Fibroblast of lung (primary cell): ENCODE data around the gene POLR2F. TPM values are rescaled to one million over a fixed set of nuclear protein-coding genes. Genes with fewer than 3 reads are reported as not detected.

Source experiments
- DNase-seq, 2 donors: peaks; one replicate each; pipeline versions ENCODE4 v3.0.0 to v3.0.0-alpha.2; 2010; ENCODE audit warnings: low read depth in 2 of 2
- H2AFZ ChIP-seq: 2 replicates; pipeline ENCODE4 v1.5.1; 2012; ENCODE audit warnings: low read length, control low read depth, inconsistent platforms
- H3K27ac ChIP-seq: 2 replicates; pipeline ENCODE4 v1.5.1; 2011; ENCODE audit warnings: low read length, control low read depth; ENCODE audit not compliant: insufficient read depth
- H3K27me3 ChIP-seq: 2 replicates; pipeline ENCODE4 v1.5.1; 2011; ENCODE audit warnings: mild to moderate bottlenecking, low read length; ENCODE audit not compliant: control insufficient read depth, insufficient read depth
- H3K36me3 ChIP-seq: 2 replicates; pipeline ENCODE4 v1.5.1; 2011; ENCODE audit warnings: low read length; ENCODE audit not compliant: control insufficient read depth, insufficient read depth
- H3K4me1 ChIP-seq: 2 replicates; pipeline ENCODE4 v1.5.1; 2011; ENCODE audit warnings: low read length; ENCODE audit not compliant: control insufficient read depth, insufficient read depth; ENCODE audit errors: extremely low read depth
- H3K4me2 ChIP-seq: 2 replicates; pipeline ENCODE4 v1.5.1; 2011; ENCODE audit warnings: low read length, control low read depth; ENCODE audit not compliant: insufficient read depth; ENCODE audit errors: extremely low read depth
- H3K4me3 ChIP-seq, 4 experiments: fragments of 200-600 bp in 1 of 4; sonication (generic) in 1 of 4; replicated peaks in 1 of 4; 2 replicates each; pipeline ENCODE4 v1.5.1; 2011 to 2016; ENCODE audit warnings: low read length in 4 of 4, low read depth in 3 of 4, mild to moderate bottlenecking in 3 of 4, control low read depth in 2 of 4, inconsistent platforms in 1 of 4, mixed read lengths in 1 of 4; ENCODE audit not compliant: insufficient read depth in 1 of 4; ENCODE audit errors: control extremely low read depth in 1 of 4
- H3K79me2 ChIP-seq: 2 replicates; pipeline ENCODE4 v1.5.1; 2012; ENCODE audit warnings: mild to moderate bottlenecking, low read length, inconsistent platforms; ENCODE audit not compliant: control insufficient read depth, insufficient read depth
- H3K9ac ChIP-seq: 2 replicates; pipeline ENCODE4 v1.5.1; 2011; ENCODE audit warnings: mild to moderate bottlenecking, low read length, control low read depth; ENCODE audit not compliant: insufficient read depth
- H3K9me3 ChIP-seq: 2 replicates; pipeline ENCODE4 v1.5.1; 2012; ENCODE audit warnings: low read depth, low read length; ENCODE audit not compliant: control insufficient read depth, insufficient read depth
- H4K20me1 ChIP-seq: 2 replicates; pipeline ENCODE4 v1.5.1; 2011; ENCODE audit warnings: low read length; ENCODE audit not compliant: control insufficient read depth, insufficient read depth; ENCODE audit errors: extremely low read depth
- EZH2 ChIP-seq: IDR thresholded peaks from 2 replicates; pipeline ENCODE4 v1.5.1; 2012; ENCODE audit warnings: low read length, control low read depth, mild to moderate bottlenecking; ENCODE audit errors: missing control alignments
- polyA plus RNA-seq, 2 donors: library from polyadenylated mRNA; depleted of rRNA in 1 of 2; stranded (reverse) in 1 of 2; unstranded in 1 of 2; fragments of >200 nt; gene quantifications; 2 replicates each; pipeline ENCODE4 v1.2.1, GENCODE V29; 2011 to 2012; ENCODE audit warnings: missing spikeins in 1 of 2
- total RNA-seq: library from RNA; depleted of rRNA; stranded (reverse); fragments of >200 nt; gene quantifications from 2 replicates; pipeline ENCODE4 v1.2.1, GENCODE V29; 2014
- TF ChIP-seq, protein P1 (sequence below), 2 donors: IDR thresholded peaks in 1 of 2; conservative IDR thresholded peaks in 1 of 2; 1 replicate in 1 of 2; 2 replicates in 1 of 2; pipeline ENCODE4 v1.5.1; 2011 to 2012; ENCODE audit warnings: low read length in 2 of 2, control low read depth in 1 of 2, inconsistent platforms in 1 of 2, low read depth in 1 of 2, mild to moderate bottlenecking in 1 of 2

The POLR2F gene
- total and polyA plus RNA-seq, 2 donors (not counting 1 experiment from before 2014, with no cell fraction given) = 31.9 to 82.0 TPM

- Histone ChIP-seq H3K4me3 (no peak overlapping the region), H3K27ac (no peak overlapping the region), H3K4me2 (no peak overlapping the region), H3K9me3 (no peaks in the 10 kb centered on the region), H3K9ac (no peak overlapping the region), H2AFZ (no peak overlapping the region), H3K4me1 (no peaks in the 10 kb centered on the region), H3K79me2 (no peaks in the 10 kb centered on the region), H3K27me3 (no peaks in the 10 kb centered on the region), H3K36me3 (no peaks in the 10 kb centered on the region), H4K20me1 (no peaks in the 10 kb centered on the region)
- TF ChIP-seq EZH2 = no peak
- TF ChIP-seq, protein P1, sequence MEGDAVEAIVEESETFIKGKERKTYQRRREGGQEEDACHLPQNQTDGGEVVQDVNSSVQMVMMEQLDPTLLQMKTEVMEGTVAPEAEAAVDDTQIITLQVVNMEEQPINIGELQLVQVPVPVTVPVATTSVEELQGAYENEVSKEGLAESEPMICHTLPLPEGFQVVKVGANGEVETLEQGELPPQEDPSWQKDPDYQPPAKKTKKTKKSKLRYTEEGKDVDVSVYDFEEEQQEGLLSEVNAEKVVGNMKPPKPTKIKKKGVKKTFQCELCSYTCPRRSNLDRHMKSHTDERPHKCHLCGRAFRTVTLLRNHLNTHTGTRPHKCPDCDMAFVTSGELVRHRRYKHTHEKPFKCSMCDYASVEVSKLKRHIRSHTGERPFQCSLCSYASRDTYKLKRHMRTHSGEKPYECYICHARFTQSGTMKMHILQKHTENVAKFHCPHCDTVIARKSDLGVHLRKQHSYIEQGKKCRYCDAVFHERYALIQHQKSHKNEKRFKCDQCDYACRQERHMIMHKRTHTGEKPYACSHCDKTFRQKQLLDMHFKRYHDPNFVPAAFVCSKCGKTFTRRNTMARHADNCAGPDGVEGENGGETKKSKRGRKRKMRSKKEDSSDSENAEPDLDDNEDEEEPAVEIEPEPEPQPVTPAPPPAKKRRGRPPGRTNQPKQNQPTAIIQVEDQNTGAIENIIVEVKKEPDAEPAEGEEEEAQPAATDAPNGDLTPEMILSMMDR (conservative IDR thresholded peaks at IDR 0.05 in 1 of 2, IDR thresholded peaks at IDR 0.05 in 1 of 2; ENCODE audit: low read depth in 1 of 2, low read length in 2 of 2) = no peak
- no peak for DNase-seq
These were observed 37.4 kb downstream of the POLR2F start for GRCh38 chr22:37990862-37991261.

DNA sequence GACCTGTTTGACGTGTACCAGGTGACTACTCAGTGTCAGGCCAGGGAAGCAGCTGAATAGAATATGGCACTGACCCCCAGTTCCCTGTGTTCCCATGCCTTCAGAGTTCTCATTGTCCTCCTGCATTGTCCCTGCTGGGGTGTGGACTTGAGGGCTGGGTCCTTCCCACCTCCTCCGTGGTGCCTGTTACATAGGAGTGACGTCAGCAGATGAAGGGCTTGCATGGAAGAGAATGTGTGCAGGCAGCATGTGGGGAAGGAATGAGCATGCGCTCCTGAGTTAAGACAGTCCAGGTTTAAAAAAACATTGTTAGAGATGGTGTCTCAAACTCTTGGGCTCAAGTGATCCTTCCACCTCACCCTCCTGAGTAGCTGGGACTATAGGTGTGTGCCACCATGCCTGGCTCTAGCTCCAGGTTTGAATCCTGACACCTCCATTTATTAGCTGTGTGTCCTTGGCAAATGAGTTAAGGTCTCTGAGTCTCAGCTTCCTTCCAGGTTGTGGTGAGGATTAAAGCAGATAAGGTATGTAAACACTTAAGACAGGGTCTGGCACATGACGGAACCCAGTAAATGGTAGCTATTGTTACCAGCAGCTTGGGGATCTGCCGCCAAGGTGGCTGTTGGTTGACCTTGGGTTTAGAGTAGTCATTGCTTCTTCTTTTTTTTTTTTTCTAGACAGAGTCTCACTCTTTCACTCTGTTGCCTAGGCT is 38.4 kb downstream of the POLR2F start:
- Histone ChIP-seq H3K9ac (no peak overlapping the region), H3K9me3 (no peaks in the 10 kb centered on the region), H3K27me3 (no peaks in the 10 kb centered on the region), H4K20me1 (no peaks in the 10 kb centered on the region), H3K4me3 (no peak overlapping the region), H3K36me3 (no peaks in the 10 kb centered on the region), H3K4me2 (no peak overlapping the region), H2AFZ (no peak overlapping the region), H3K27ac (no peak overlapping the region), H3K4me1 (no peaks in the 10 kb centered on the region), H3K79me2 (no peaks in the 10 kb centered on the region)
- DNase-seq = no peak
- no peak for TF ChIP-seq EZH2
- TF ChIP-seq, protein P1 (conservative IDR thresholded peaks at IDR 0.05 in 1 of 2, IDR thresholded peaks at IDR 0.05 in 1 of 2; ENCODE audit: low read depth in 1 of 2, low read length in 2 of 2) = no peak

DNA sequence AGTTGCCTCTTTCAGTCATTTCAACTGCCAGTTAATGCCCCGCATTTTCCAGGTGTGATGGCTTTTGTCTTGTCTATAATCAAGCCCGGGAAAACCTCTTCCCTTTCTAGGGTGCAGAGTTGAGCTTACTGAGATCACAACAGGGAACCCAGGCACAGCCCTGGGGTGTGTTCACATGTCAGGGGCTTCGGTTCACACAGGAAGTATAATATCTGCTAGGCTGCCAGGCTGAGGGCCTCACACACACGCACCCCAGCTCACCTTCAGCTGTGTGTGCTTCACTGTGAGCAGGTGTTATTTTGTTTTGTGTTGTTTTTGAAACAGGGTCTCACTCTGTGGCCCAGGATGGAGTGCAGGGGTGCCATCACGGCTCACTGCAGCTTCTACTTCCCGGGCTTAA is 40.5 kb downstream of the POLR2F start:
- H3K4me1 ChIP-seq = no peaks in the 10 kb centered on the region
- no peaks in the 10 kb centered on the region for H3K79me2 ChIP-seq
- TF ChIP-seq, protein P1 (conservative IDR thresholded peaks at IDR 0.05 in 1 of 2, IDR thresholded peaks at IDR 0.05 in 1 of 2; ENCODE audit: low read depth in 1 of 2, low read length in 2 of 2) = no peak
- no peak for TF ChIP-seq EZH2
- no peak overlapping the region for H2AFZ ChIP-seq
- H3K27ac ChIP-seq = no peak overlapping the region
- no peak overlapping the region for H3K4me3 ChIP-seq
- no peak overlapping the region for H3K9ac ChIP-seq
- DNase-seq = no peak
- H3K27me3 ChIP-seq = peaks cover 4% of the 10 kb centered on the region
- H4K20me1 ChIP-seq = no peaks in the 10 kb centered on the region
- H3K4me2 ChIP-seq = no peak overlapping the region
- H3K36me3 ChIP-seq = no peaks in the 10 kb centered on the region
- no peaks in the 10 kb centered on the region for H3K9me3 ChIP-seq
